Lung (tissue), 12 donors: ENCODE results near the gene COL15A1. TPM values are rescaled to one million over a fixed set of nuclear protein-coding genes. Genes with fewer than 3 reads are reported as not detected.

ENCODE experiments used
- ATAC-seq: fragments of 200-7000 bp; cut with Tn5 transposase; one replicate; pipeline ENCODE4 v1.9.1; 2020; ENCODE audit warnings: moderate number of reproducible peaks; ENCODE audit not compliant: insufficient read depth, low FRiP score
- DNase-seq, 3 donors: peaks; one replicate each; pipeline ENCODE4 v3.0.0-alpha.2; 2013 to 2017
- H3K27ac ChIP-seq, 2 donors: one replicate each; pipeline ENCODE4 v1.5.1; 2013; ENCODE audit warnings: mild to moderate bottlenecking in 2 of 2, moderate library complexity in 2 of 2, control low read depth in 1 of 2, inconsistent platforms in 1 of 2, low read depth in 1 of 2, low read length in 1 of 2
- H3K27me3 ChIP-seq, 3 donors: one replicate each; pipeline ENCODE4 v1.5.1; 2013; ENCODE audit warnings: low read length in 2 of 3; ENCODE audit not compliant: control insufficient read depth in 3 of 3, insufficient read depth in 3 of 3
- H3K36me3 ChIP-seq, 4 donors: one replicate each; pipeline ENCODE4 v1.5.1; 2013; ENCODE audit warnings: low read length in 4 of 4, mild to moderate bottlenecking in 1 of 4, moderate library complexity in 1 of 4; ENCODE audit not compliant: control insufficient read depth in 4 of 4, insufficient read depth in 4 of 4
- H3K4me1 ChIP-seq, 5 donors: one replicate each; pipeline ENCODE4 v1.5.1; 2013; ENCODE audit warnings: low read length in 5 of 5, mild to moderate bottlenecking in 2 of 5, moderate library complexity in 1 of 5; ENCODE audit not compliant: control insufficient read depth in 5 of 5, insufficient read depth in 5 of 5
- H3K4me3 ChIP-seq: one replicate; pipeline ENCODE4 v1.5.1; 2013; ENCODE audit warnings: mild to moderate bottlenecking, control low read depth, moderate library complexity
- H3K9ac ChIP-seq, 2 donors: one replicate each; pipeline ENCODE4 v1.5.1; 2013; ENCODE audit warnings: low read length in 2 of 2, control low read depth in 1 of 2; ENCODE audit not compliant: insufficient read depth in 1 of 2
- H3K9me3 ChIP-seq, 4 donors: one replicate each; pipeline ENCODE4 v1.5.1; 2013; ENCODE audit warnings: low read length in 3 of 4, mild to moderate bottlenecking in 1 of 4, moderate library complexity in 1 of 4; ENCODE audit not compliant: control insufficient read depth in 4 of 4, insufficient read depth in 3 of 4
- WGBS, 2 donors: extraction: QIAGEN DNeasy Blood & Tissue Kit; methylation state at CpG; one replicate each; pipeline ENCODE4 v1.1.7; 2013; 5-methylcytosine and 5-hydroxymethylcytosine counted together
- polyA plus RNA-seq, 2 donors: library from polyadenylated mRNA; stranded (reverse); fragments of 200-250 nt; gene quantifications; one replicate each; pipeline ENCODE4 v1.2.1, GENCODE V29; 2013
- total RNA-seq, 2 donors: library from RNA; depleted of rRNA in 1 of 2; stranded (reverse); fragments of >200 nt in 1 of 2; gene quantifications; one replicate each; pipeline ENCODE4 v1.2.1, GENCODE V29; 2014 to 2021
- TF ChIP-seq, protein P1 (sequence below): IDR thresholded peaks from 2 replicates; pipeline ENCODE4 v1.5.1; 2012; ENCODE audit warnings: mild to moderate bottlenecking; ENCODE audit errors: control extremely low read depth, extremely low read depth
- donor health status: control.
- donor health status: control.
- donor health status: Bipolar disorder and iron deficiency.
- donor health status: healthy.
- donor health status: DM: yes; HTN: yes; CAD: no.

COL15A1 gene
- total and polyA plus RNA-seq, 4 donors: 2.9 to 40.5 (median 8.5) TPM

- Histone ChIP-seq H3K9ac (no peak overlapping the region), H3K4me1 (peaks cover 0 to 7% (median 4%) of the 10 kb centered on the region in 5 donors), H3K4me3 (no peak overlapping the region), H3K9me3 (no peaks in the 10 kb centered on the region), H3K27me3 (no peaks in the 10 kb centered on the region), H3K27ac (peak overlapping the region in 1 of 2 donors; percentile 72), H3K36me3 (no peaks in the 10 kb centered on the region)
- whole genome bisulfite sequencing, 2 donors: 66 to 79% methylated on average over 5 of the region's 5 CpGs
- TF ChIP-seq, protein P1, sequence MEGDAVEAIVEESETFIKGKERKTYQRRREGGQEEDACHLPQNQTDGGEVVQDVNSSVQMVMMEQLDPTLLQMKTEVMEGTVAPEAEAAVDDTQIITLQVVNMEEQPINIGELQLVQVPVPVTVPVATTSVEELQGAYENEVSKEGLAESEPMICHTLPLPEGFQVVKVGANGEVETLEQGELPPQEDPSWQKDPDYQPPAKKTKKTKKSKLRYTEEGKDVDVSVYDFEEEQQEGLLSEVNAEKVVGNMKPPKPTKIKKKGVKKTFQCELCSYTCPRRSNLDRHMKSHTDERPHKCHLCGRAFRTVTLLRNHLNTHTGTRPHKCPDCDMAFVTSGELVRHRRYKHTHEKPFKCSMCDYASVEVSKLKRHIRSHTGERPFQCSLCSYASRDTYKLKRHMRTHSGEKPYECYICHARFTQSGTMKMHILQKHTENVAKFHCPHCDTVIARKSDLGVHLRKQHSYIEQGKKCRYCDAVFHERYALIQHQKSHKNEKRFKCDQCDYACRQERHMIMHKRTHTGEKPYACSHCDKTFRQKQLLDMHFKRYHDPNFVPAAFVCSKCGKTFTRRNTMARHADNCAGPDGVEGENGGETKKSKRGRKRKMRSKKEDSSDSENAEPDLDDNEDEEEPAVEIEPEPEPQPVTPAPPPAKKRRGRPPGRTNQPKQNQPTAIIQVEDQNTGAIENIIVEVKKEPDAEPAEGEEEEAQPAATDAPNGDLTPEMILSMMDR: no peak
- ATAC-seq (no peak), DNase-seq (peak in 1 of 3 donors; percentile 45)
Observed at GRCh38 chr9:98917746-98918487, 25.8 kb upstream of the COL15A1 start.

DNA sequence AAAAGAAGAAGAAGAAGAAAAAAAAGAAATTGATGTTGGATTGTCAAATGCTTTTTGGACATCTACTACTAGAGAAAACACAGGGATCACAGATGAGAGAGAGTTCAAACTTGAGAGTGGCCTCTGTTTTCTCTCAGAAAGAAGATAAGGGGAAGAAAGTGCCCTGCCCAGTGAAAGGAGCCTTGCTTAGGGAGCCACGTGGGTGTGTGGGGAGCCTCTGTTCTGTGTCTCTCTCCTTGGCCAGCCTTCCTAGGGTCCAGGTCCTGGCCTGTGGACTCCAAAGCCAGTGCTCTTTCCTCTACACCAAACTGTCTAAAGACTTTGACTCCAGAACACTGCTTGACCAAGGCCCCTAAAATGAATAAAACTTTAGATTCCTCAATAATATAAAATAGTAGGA, 22.0 kb upstream of the COL15A1 start:
- Histone ChIP-seq H3K4me1 (peaks cover 0 to 5% (median 4%) of the 10 kb centered on the region in 5 donors), H3K27me3 (no peaks in the 10 kb centered on the region), H3K27ac (no peak overlapping the region), H3K9me3 (no peaks in the 10 kb centered on the region), H3K9ac (no peak overlapping the region), H3K4me3 (no peak overlapping the region), H3K36me3 (no peaks in the 10 kb centered on the region)
- TF ChIP-seq, protein P1: no peak
- DNase-seq (no peak), ATAC-seq (no peak)
- 68 to 71% methylated on average over 1 of the region's 1 CpG for WGBS, 2 donors

DNA sequence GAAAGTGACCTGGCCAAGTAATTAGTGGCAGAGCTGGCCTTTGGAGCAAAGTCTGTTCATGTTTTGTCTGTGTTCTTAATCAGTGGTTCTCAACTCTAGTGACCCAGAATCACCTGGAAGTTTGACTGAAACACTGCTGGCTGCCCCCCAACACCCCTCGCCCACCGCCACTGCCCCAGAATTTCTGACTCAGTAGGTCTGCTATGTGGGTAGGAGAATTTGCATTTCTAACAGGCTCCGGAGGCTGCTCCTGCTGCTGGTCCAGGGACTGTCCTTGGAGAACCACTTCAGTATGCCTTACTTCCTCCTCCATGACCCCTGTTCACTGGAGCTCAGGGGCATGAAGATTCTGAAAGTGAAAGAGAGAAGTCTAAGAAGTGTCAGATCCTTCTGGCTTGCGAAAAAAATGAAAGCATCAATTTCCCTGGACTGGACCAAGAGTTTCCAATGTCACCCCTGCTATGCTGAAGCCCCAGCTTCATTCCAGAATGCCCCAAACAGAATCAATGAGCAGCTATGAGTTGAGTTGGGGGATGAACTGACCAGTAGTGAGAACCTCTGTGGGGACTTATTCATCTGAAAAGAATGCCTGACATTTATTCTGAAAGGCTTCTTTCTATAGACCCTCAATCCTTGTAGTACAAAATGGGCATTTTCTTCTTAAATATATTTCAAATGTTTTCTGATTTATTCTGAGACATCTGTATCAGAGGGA, 20.8 kb upstream of the COL15A1 start:
- ATAC-seq (no peak), DNase-seq (no peak)
- Histone ChIP-seq H3K27ac (no peak overlapping the region), H3K9me3 (no peaks in the 10 kb centered on the region), H3K9ac (no peak overlapping the region), H3K27me3 (no peaks in the 10 kb centered on the region), H3K4me3 (no peak overlapping the region), H3K36me3 (no peaks in the 10 kb centered on the region), H3K4me1 (peaks cover 0 to 1% (median 0%) of the 10 kb centered on the region in 5 donors)
- 65 to 78% methylated on average over 4 of the region's 4 CpGs for WGBS, 2 donors
- TF ChIP-seq, protein P1: no peak
